Activated CD4-positive, alpha-beta T cell treated with anti-CD3 and anti-CD28 coated beads for 36 hours (primary cell): ENCODE results near the gene HIRIP3. TPM values are rescaled to one million over a fixed set of nuclear protein-coding genes. Genes with fewer than 3 reads are reported as not detected.

Experiments
- ATAC-seq: fragments of 200-7000 bp; cut with Tn5 transposase; one replicate; pipeline ENCODE4 v1.10.0; 2021; ENCODE audit warnings: mild to moderate bottlenecking, moderate library complexity
- CTCF ChIA-PET: fragments of 350-600 bp; sonication (Branson Sonifier 250); formaldehyde crosslinking; loops from one replicate; lab custom pipeline; 2021; ENCODE audit warnings: antibody characterized with exemption; lab: Charles Lee
- POLR2A ChIA-PET: fragments of 350-600 bp; sonication (Branson Sonifier 250); formaldehyde crosslinking; loops from one replicate; lab custom pipeline; 2021; ENCODE audit warnings: antibody characterized with exemption, inconsistent platforms; lab: Charles Lee
- DNase-seq: peaks from one replicate; pipeline ENCODE4 v3.0.0-alpha.2; 2020
- H3K27ac Mint-ChIP-seq: one replicate; pipeline ENCODE4 v1.8.0; 2021; ENCODE audit warnings: mixed read lengths
- H3K27me3 Mint-ChIP-seq: one replicate; pipeline ENCODE4 v1.8.0; 2021; ENCODE audit warnings: mixed read lengths
- H3K36me3 Mint-ChIP-seq: one replicate; pipeline ENCODE4 v1.8.0; 2021; ENCODE audit warnings: low read depth, mixed read lengths
- H3K4me1 Mint-ChIP-seq: one replicate; pipeline ENCODE4 v1.8.0; 2021; ENCODE audit warnings: mixed read lengths
- H3K4me3 Mint-ChIP-seq: one replicate; pipeline ENCODE4 v1.8.0; 2021; ENCODE audit warnings: mild to moderate bottlenecking, moderate library complexity, mixed read lengths
- H3K9me3 Mint-ChIP-seq: one replicate; pipeline ENCODE4 v1.8.0; 2021; ENCODE audit warnings: low read depth, mixed read lengths
- intact Hi-C, 2 experiments: fragments of 100-400 bp; cut with DNase I in 1 of 2; cut with micrococcal nuclease in 1 of 2; formaldehyde crosslinking; loops; one replicate each; pipeline versions ENCODE4 v1.14.2 to v1.15.1; 2022 to 2024; cut with DNase I, micrococcal nuclease
- total RNA-seq, 2 experiments: library from RNA; stranded (reverse); gene quantifications; one replicate each; pipeline ENCODE4 v1.2.3, GENCODE V29; 2021

HIRIP3 gene
- total RNA-seq, 2 experiments from 2014 or later = 25.1 to 36.8 TPM

DNA sequence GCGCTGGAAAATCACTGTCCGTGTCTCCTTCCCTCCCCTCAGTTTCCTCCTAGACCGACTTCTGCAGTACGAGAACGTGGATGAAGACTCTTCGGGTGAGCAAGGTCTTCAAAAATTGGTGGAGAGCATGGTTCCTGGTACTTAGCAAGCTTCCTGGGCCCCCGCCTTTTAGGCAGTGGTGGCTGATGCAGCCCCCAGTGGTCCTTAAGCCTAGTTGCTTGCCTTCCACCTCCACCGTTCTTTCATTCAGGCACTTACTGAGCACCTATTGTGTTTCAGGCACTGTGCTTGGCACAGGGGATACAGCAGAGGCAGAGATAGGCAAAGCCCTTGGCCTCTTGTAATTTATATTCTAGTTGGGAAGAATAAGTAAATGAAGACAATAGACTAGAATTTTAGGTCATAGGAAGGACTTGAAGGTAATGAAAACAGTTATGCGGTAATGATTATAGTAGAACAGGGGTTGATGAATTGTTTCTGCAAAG lies 1.4 kb upstream of the HIRIP3 start:
- Mint-ChIP-seq H3K4me3 (peak overlapping the region; percentile 96), H3K27ac (peak overlapping the region; percentile 98), H3K27me3 (no peaks in the 10 kb centered on the region), H3K36me3 (peaks cover 46% of the 10 kb centered on the region), H3K9me3 (no peaks in the 10 kb centered on the region), H3K4me1 (peaks cover 25% of the 10 kb centered on the region)
- DNase-seq (no peak), ATAC-seq (no peak)
- intact Hi-C loops = loop anchor here (1.0 to 10.0 kb wide), 14 partner anchors 24 to 1174 kb away; partner anchors contain the start of genes CDIPT (in 2 of the 2), PAGR1 (in 2 of the 2), TAOK2 (in 2 of the 2) and ALDOA (in 1 of the 2)
- ChIA-PET POLR2A (interaction anchor here (0.7 kb wide), 1 partner anchor 74 kb away, joined by 4 read pairs; no protein-coding TSS in a partner anchor), CTCF (interaction anchor here (0.8 to 1.7 kb wide), 4 partner anchors 21 to 323 kb away, joined by 3 to 5 read pairs (median 3); partner anchors contain the start of gene TAOK2)

DNA sequence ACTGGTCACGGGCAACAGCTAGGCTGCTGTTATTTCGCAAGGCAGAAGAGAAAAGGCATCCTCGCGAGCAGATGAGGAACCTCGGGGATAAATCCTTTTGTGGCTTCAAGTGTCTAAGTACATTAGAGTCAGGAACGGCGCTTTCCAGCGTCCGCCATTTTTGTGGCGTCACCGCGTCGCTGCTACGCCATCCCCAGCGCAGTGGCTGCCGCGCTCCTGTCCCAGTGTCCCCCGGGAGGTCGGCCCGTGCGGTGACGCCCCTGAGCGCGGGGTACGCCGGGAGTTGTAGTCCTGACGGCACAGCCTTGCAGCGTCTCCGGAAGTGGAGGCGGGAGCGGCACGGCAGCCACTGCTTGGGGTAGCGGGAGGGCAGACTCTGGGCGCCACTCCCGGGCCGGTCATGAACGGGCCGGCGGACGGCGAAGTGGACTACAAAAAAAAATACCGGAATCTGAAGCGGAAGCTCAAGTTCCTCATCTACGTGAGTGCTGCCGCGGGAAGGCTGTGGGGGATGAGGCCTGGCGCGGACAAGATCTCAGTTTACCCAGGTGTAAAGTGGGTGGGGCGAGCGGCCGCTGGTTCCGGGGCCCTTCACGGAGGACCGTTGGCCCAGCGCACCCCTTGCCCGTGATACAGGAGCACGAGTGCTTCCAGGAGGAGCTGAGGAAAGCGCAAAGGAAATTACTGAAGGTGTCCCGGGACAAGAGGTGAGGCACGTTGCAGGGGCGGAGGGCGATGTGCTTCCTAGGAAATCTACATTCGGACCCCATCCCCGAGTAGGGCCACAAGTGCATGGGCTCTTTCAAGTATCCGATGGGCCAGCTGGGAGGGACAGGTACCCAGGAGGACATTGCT lies 721 bp upstream of the HIRIP3 start, which contains the start of gene INO80E:
TSS of gene INO80E (plus strand) at position 331 of the 855 bp plus-strand sequence. CDS start at position 401, 70 bp downstream.
- POLR2A ChIA-PET = interaction anchor here (0.6 to 1.6 kb wide), 3 partner anchors 23 to 373 kb away, joined by 3 to 8 read pairs (median 3); partner anchors contain the start of genes ALDOA and TAOK2
- H3K4me3 Mint-ChIP-seq = peak within 1 kb of the TSS; percentile 96
- DNase-seq (peak; percentile 100), ATAC-seq (peak; percentile 98)
- intact Hi-C loops = loop anchor here (1.0 to 10.0 kb wide), 17 partner anchors 23 to 1173 kb away; partner anchors contain the start of genes ALDOA (in 2 of the 2), CDIPT (in 2 of the 2), PAGR1 (in 2 of the 2) and TAOK2 (in 2 of the 2)
- CTCF ChIA-PET = interaction anchor here (1.0 to 1.2 kb wide), 4 partner anchors 10 to 71 kb away, joined by 3 to 5 read pairs (median 4); partner anchors contain the start of genes KCTD13 and TAOK2
- H3K4me1 Mint-ChIP-seq = peaks cover 25% of the 10 kb centered on the region
- H3K9me3 Mint-ChIP-seq = no peaks in the 10 kb centered on the region
- H3K27ac Mint-ChIP-seq = peak within 1 kb of the TSS; percentile 98
- H3K36me3 Mint-ChIP-seq = peaks cover 45% of the 10 kb centered on the region
- H3K27me3 Mint-ChIP-seq = no peaks in the 10 kb centered on the region

DNA sequence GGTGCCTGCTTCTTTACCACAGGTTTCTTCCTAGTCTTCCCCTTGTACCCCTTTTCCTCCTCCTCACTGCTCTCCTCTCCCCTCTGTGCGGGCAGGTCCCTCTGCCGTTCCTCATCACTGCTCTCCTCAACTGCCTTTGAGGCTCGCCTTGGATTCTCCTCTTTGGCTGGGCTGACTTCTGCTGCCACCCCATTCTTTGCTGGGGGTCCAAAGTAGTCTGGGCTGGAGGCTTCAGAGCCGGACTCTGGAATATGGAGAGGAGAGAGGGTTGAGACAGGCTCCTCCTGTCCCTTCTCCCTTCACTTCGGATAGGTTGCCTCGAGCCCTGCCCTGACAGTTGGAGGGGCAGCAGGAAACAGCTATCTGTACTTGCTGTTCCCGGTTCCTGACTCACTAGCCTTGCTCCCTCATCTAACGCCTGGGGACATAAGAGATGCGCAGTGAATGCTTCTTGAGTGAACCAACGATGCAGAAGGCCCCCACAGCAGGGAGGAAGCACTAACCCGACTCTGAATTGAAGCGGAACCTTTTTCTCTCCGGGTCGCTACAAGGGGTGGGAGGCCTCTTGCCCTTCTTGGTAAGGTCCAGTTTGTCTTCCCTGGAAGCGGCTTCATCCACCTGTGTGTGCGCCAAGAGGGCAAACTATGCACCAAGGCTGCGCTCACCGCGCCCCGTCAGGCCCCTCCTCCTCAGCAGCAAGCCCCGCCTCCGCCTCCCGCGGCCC lies 655 bp downstream of the HIRIP3 start:
- peak; percentile 53 for ATAC-seq
- DNase-seq = peak; percentile 86
- intact Hi-C loops = loop anchor here (1.0 to 10.0 kb wide), 4 partner anchors 59 to 180 kb away; partner anchors contain the start of genes ALDOA (in 1 of the 2), ASPHD1 (in 1 of the 2), PAGR1 (in 1 of the 2) and PRRT2 (in 1 of the 2)

DNA sequence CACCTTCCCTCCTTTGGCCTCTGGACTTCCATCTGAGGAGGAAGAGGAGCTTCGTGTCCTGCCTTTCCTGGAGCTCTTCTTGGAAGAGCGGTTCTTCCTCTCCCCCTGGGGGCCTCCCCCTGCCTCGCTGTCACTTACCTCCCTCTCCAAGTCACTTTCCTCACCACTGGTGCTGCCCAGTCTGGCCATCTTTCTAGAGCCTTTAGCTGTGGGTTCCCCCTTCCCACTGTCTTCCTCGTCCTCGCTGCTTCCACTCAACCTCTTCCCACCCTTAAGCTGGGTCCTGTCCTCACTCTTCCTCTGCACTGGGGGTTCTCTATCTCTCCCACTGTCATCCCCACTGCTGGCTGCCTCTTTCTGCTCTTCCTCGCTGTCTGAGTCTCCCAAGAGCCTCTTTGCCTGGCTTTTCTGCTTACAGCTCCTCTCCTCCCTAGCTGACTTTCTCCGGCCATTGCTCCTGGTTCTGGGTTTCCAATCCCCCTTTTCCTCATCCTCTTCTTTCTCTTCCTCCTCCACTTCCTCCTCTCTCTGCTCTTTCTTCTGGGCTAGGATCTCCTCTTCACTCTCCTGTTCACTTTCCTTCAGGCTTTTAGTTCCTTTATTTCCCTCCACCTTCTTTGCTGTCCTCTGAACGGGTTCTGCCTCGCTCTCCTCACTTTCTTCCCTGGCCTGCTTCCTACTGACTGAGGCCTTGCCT lies 1.4 kb downstream of the HIRIP3 start:
- no peaks in the 10 kb centered on the region for H3K27me3 Mint-ChIP-seq
- ATAC-seq (no peak), DNase-seq (no peak)
- H3K4me1 Mint-ChIP-seq = peaks cover 21% of the 10 kb centered on the region
- intact Hi-C loops = loop anchor here in 1 of 2 experiments (10.0 kb wide), 1 partner anchor 179 kb away; the partner anchor contains the start of genes PAGR1 and PRRT2
- H3K36me3 Mint-ChIP-seq = peaks cover 41% of the 10 kb centered on the region
- H3K4me3 Mint-ChIP-seq = peak overlapping the region; percentile 96
- ChIA-PET POLR2A (interaction anchor here (0.8 to 1.6 kb wide), 5 partner anchors 19 to 177 kb away, joined by 3 to 8 read pairs (median 5); partner anchors contain the start of genes KCTD13 and TAOK2), CTCF (interaction anchor here (0.8 to 1.0 kb wide), 2 partner anchors 21 to 327 kb away, joined by 3 read pairs; no protein-coding TSS in a partner anchor)
- peak overlapping the region; percentile 98 for H3K27ac Mint-ChIP-seq
- H3K9me3 Mint-ChIP-seq = no peaks in the 10 kb centered on the region

More for the DNA sequence above, 655 bp downstream of the HIRIP3 start:
- Mint-ChIP-seq H3K9me3 (no peaks in the 10 kb centered on the region), H3K4me3 (peak overlapping the region; percentile 96), H3K36me3 (peaks cover 45% of the 10 kb centered on the region), H3K27ac (peak overlapping the region; percentile 98), H3K4me1 (peaks cover 24% of the 10 kb centered on the region), H3K27me3 (no peaks in the 10 kb centered on the region)
- POLR2A ChIA-PET = interaction anchor here (0.9 to 1.6 kb wide), 3 partner anchors 9 to 71 kb away, joined by 3 to 8 read pairs (median 3); partner anchors contain the start of genes ALDOA and TAOK2
- CTCF ChIA-PET = interaction anchor here (0.6 to 1.2 kb wide), 2 partner anchors 69 to 117 kb away, joined by 3 to 5 read pairs; partner anchors contain the start of gene KCTD13

DNA sequence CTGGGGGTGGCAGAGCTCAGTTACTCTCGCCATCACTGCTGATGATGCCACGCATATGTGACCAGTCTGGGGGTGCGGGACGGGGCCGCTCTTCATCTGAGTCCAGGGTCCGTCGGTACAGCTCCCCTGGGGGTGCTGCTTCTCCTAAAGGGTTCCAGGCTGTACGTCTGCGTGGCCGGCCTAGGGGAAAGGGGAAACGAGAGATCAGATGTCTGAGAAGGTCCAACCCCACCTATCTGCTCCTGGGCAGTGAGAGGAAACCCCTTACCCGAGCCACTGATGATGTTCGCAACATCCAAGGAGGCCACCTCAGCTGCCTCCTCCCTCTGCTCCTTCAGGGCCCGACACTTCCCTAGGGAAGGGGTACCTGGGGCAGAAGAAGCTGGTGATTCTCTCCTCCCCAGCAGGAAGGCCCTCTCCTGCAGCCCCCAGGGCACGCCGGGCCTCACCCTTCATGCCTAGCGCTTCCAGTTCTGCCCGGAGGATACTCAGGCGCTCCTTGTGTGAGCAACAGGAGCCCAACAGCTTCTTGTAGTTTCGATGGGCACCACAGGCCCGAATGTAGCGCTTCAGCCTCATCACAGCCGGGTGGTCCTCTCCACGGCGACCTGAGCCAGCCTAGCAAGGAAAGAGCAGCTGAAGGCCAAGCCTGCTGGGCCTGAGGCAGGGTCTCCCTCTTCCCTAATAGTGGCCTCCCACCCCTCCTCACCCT lies 2.1 kb downstream of the HIRIP3 start:
- H3K27me3 Mint-ChIP-seq = no peaks in the 10 kb centered on the region
- H3K4me1 Mint-ChIP-seq = peaks cover 21% of the 10 kb centered on the region
- no peak overlapping the region for H3K27ac Mint-ChIP-seq
- ATAC-seq = no peak
- H3K36me3 Mint-ChIP-seq = peaks cover 37% of the 10 kb centered on the region
- H3K4me3 Mint-ChIP-seq = no peak overlapping the region
- intact Hi-C loops = loop anchor here in 1 of 2 experiments (10.0 kb wide), 1 partner anchor 179 kb away; the partner anchor contains the start of genes PAGR1 and PRRT2
- no peaks in the 10 kb centered on the region for H3K9me3 Mint-ChIP-seq
- DNase-seq = no peak
- POLR2A ChIA-PET = interaction anchor here (0.8 to 1.4 kb wide), 4 partner anchors 18 to 177 kb away, joined by 3 to 6 read pairs (median 4); partner anchors contain the start of genes KCTD13 and TAOK2
- CTCF ChIA-PET = interaction anchor here (0.8 to 1.5 kb wide), 3 partner anchors 12 to 327 kb away, joined by 3 to 4 read pairs (median 3); no protein-coding TSS in a partner anchor

DNA sequence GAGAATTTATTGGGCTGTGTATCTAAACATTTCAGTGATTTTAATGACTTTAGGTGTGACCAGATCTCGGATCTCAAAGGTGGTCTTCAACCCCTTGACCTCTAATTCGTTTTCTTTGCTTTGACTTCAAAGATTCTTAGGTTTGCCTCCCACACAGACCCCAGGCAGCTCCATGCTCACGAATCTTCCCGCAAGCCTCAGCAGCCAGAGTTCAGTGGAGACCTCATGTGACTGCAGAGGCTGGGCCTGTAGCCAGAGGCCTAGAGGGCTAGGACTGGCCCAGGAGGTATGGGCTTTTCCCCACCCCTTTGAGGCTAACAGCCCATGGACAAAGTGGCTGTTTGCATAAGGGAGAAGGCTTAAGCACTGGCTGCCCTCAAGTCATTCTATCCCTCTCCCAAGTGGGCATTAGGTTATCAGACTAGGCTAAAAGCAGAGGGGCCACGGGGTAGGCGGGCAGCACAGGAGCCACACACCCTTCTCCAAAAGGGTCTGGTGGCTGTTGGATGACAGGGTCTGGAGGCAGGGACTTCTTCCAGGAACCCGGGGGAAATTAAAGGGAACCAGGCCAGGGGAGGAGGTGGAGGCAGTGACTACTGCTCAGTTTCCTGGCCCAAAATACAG lies 3.0 kb downstream of the HIRIP3 start:
- no peak for ATAC-seq
- intact Hi-C loops = loop anchor here in 1 of 2 experiments (10.0 kb wide), 1 partner anchor 178 kb away; the partner anchor contains the start of genes PAGR1 and PRRT2
- ChIA-PET POLR2A (interaction anchor here (1.2 to 1.4 kb wide), 2 partner anchors 19 to 67 kb away, joined by 5 to 6 read pairs; partner anchors contain the start of genes KCTD13 and TAOK2), CTCF (interaction anchor here (1.5 kb wide), 1 partner anchor 11 kb away, joined by 4 read pairs; no protein-coding TSS in a partner anchor)
- H3K27ac Mint-ChIP-seq = no peak overlapping the region
- peaks cover 17% of the 10 kb centered on the region for H3K4me1 Mint-ChIP-seq
- DNase-seq = no peak
- H3K36me3 Mint-ChIP-seq = peaks cover 30% of the 10 kb centered on the region
- no peak overlapping the region for H3K4me3 Mint-ChIP-seq
- no peaks in the 10 kb centered on the region for H3K9me3 Mint-ChIP-seq
- no peaks in the 10 kb centered on the region for H3K27me3 Mint-ChIP-seq

DNA sequence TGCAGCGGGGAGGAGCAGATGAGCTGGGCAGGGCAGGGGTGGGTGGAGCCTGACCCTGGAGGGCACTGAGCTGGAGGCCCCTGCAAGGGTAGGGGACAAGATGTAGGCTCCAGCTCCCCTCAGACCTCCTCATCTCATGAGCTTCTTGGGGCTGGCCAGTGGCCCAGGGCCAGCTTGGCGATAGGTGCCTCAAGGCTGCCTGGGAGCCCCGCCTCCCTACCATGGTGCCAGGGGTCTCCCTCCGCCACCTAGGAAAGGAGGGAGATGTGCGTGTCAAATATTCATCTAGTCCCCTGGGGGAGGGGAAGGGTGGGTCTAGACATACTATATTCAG lies 3.9 kb downstream of the HIRIP3 start:
- POLR2A ChIA-PET = no interaction called here
- intact Hi-C loops = loop anchor here in 1 of 2 experiments (10.0 kb wide), 1 partner anchor 177 kb away; the partner anchor contains the start of genes PAGR1 and PRRT2
- H3K4me1 Mint-ChIP-seq = peaks cover 12% of the 10 kb centered on the region
- no peak overlapping the region for H3K4me3 Mint-ChIP-seq
- H3K36me3 Mint-ChIP-seq = peaks cover 28% of the 10 kb centered on the region
- DNase-seq (no peak), ATAC-seq (no peak)
- CTCF ChIA-PET = no interaction called here
- no peaks in the 10 kb centered on the region for H3K27me3 Mint-ChIP-seq
- H3K9me3 Mint-ChIP-seq = no peaks in the 10 kb centered on the region
- H3K27ac Mint-ChIP-seq = no peak overlapping the region

DNA sequence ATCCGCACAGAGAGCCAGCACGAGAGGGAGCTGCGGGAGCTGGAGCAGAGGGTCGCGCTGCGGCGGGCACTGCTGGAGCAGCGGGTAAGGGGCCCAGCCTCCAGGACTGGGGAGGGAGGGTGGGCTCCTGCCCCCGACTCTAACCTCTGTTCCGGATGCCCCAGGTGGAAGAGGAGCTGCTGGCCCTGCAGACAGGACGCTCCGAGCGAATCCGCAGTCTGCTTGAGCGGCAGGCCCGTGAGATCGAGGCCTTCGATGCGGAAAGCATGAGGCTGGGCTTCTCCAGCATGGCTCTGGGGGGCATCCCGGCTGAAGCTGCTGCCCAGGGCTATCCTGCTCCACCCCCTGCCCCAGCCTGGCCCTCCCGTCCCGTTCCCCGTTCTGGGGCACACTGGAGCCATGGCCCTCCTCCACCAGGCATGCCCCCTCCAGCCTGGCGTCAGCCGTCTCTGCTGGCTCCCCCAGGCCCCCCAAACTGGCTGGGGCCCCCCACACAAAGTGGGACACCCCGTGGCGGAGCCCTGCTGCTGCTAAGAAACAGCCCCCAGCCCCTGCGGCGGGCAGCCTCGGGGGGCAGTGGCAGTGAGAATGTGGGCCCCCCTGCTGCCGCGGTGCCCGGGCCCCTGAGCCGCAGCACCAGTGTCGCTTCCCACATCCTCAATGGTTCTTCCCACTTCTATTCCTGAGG lies 4.4 kb downstream of the HIRIP3 start:
- Mint-ChIP-seq H3K27ac (no peak overlapping the region), H3K27me3 (no peaks in the 10 kb centered on the region), H3K4me3 (no peak overlapping the region), H3K9me3 (no peaks in the 10 kb centered on the region), H3K36me3 (peaks cover 27% of the 10 kb centered on the region), H3K4me1 (peaks cover 12% of the 10 kb centered on the region)
- CTCF ChIA-PET = no interaction called here
- ATAC-seq (no peak), DNase-seq (no peak)
- intact Hi-C loops = loop anchor here in 1 of 2 experiments (10.0 kb wide), 1 partner anchor 176 kb away; the partner anchor contains the start of genes PAGR1 and PRRT2
- POLR2A ChIA-PET = no interaction called here
